Activated naive CD8-positive, alpha-beta T cell treated with anti-CD3 and anti-CD28 coated beads, Interleukin-2, amount 10 ng/mL, durations not matched to agents 7 days and 5 days (primary cell): ENCODE data around the gene SEC22B. TPM values are rescaled to one million over a fixed set of nuclear protein-coding genes. Genes with fewer than 3 reads are reported as not detected.
"Not testable (repeated sequence)": the region's sequence is repeated elsewhere in the genome, so short reads cannot be mapped to it uniquely, and the experiment has no call there.

Experiments used
- ATAC-seq: fragments of 150-1000 bp; cut with Tn5 transposase; one replicate; pipeline ENCODE4 v1.10.0; 2021; ENCODE audit warnings: low read depth, moderate library complexity
- POLR2A ChIA-PET: fragments of 350-600 bp; sonication (Branson Sonifier 250); formaldehyde crosslinking; loops from one replicate; lab custom pipeline; 2021; ENCODE audit warnings: antibody characterized with exemption; lab: Charles Lee
- DNase-seq: peaks from one replicate; pipeline ENCODE4 v3.0.0; 2021
- H3K27ac Mint-ChIP-seq: one replicate; pipeline ENCODE4 v1.8.0; 2022; ENCODE audit warnings: mild to moderate bottlenecking, mixed read lengths
- H3K27me3 Mint-ChIP-seq: one replicate; pipeline ENCODE4 v1.8.0; 2022; ENCODE audit warnings: mild to moderate bottlenecking, moderate library complexity, mixed read lengths
- H3K36me3 Mint-ChIP-seq: one replicate; pipeline ENCODE4 v1.8.0; 2021; ENCODE audit warnings: mild to moderate bottlenecking, mixed read lengths
- H3K4me1 Mint-ChIP-seq: one replicate; pipeline ENCODE4 v1.8.0; 2021; ENCODE audit warnings: mixed read lengths
- H3K4me3 Mint-ChIP-seq: one replicate; pipeline ENCODE4 v1.8.0; 2022; ENCODE audit warnings: mild to moderate bottlenecking, moderate library complexity, mixed read lengths
- H3K9me3 Mint-ChIP-seq: one replicate; pipeline ENCODE4 v1.8.0; 2021; ENCODE audit warnings: mixed read lengths
- total RNA-seq, 2 experiments: library from RNA; stranded (reverse); gene quantifications; one replicate each; pipeline ENCODE4 v1.2.3, GENCODE V29; 2021

Gene SEC22B
- total RNA-seq, 2 experiments from 2014 or later, result 29.4 to 32.0 TPM

DNA sequence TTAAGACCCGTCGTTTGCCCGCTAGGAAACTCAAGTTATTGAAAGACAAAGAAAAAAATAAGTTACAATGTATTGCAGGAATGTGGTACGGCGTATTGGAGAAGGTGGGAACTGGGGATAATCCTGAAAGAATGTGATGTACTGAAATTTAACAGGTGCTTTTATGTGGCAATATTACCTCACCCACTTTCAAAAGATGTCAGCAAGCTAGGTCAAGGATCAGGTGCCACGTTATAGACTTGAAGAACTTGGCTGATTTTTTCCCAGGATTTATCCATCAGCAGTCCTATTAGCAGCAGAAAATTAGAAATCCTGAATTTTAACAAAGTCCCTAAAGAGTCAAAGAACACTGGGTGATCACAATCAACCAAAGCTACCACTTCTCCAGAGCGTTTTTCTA, 632 bp downstream of the SEC22B start:
- not testable (repeated sequence) for H3K27me3 Mint-ChIP-seq, DNase-seq, H3K4me1 Mint-ChIP-seq, H3K9me3 Mint-ChIP-seq, H3K36me3 Mint-ChIP-seq
- ATAC-seq, result peak; percentile 9
- POLR2A ChIA-PET, result interaction anchor here (1.2 to 1.6 kb wide), 2 partner anchors 188 to 463 kb away, joined by 3 to 4 read pairs; no protein-coding TSS in a partner anchor
- peak overlapping the region; percentile 92 for H3K4me3 Mint-ChIP-seq
- peak overlapping the region; percentile 93 for H3K27ac Mint-ChIP-seq

DNA sequence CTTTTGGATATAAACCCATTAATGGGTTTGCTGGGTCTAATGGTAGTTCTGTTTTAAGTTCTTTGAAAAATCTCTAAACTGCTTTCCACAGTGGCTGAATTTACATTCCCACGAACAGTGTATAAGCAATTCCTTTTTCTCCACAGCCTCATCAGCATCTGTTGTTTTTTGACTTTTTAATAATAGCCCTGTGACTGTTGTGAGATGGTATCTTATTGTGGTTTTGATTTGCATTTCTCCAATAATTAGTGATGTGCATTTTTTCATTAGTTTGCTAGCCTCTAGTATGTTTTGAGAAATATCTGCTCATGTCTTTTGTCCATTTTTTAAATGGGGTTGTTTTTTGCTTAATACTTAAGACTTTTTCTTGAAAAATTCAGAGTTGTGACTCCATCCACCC, 11.6 kb downstream of the SEC22B start:
- H3K36me3 Mint-ChIP-seq, POLR2A ChIA-PET: not testable (repeated sequence)

DNA sequence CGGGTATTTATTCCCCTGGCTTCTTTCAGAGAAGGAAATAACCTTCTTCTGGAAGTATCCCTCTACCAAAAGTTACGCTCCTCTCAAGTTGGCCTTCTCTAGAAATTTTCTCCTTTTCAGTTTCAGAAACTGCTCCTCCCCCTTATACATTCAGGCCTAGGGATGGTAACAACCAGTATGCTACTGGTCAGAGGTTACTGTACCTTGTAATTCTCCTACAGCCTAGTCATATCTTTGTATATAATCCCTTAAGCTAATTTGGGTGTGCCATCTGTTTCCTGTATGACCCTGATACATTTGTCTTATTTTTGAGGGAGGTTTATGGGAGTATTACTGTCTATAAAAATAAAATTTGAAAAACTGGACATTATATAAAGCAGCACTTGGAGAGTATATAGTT, 14.3 kb downstream of the SEC22B start:
- H3K27ac Mint-ChIP-seq, H3K4me3 Mint-ChIP-seq, H3K27me3 Mint-ChIP-seq, H3K9me3 Mint-ChIP-seq, ATAC-seq, H3K36me3 Mint-ChIP-seq, H3K4me1 Mint-ChIP-seq, POLR2A ChIA-PET, DNase-seq: not testable (repeated sequence)

More for the DNA sequence above, 11.6 kb downstream of the SEC22B start:
- not testable (repeated sequence) for ATAC-seq, DNase-seq, H3K27me3 Mint-ChIP-seq, H3K4me1 Mint-ChIP-seq, H3K27ac Mint-ChIP-seq, H3K9me3 Mint-ChIP-seq, H3K4me3 Mint-ChIP-seq

DNA sequence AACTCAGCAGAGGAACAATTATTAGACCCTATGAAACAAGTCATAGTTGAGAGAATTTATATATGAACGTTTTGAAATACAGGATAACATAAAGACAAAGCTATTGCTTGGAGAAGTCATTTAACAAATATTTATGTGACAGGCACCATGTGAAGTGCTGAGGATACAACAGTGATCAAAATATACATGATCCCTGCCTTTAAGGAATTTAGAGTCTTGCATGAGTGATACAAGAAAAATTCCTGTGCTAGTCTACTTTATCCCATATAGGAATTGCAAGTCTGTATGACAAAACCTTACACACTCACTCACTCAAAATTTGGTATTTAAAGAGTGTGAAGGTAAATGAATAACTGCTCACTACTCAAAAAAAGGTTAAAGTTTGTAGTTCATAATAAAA, 17.8 kb downstream of the SEC22B start:
- H3K4me3 Mint-ChIP-seq, ATAC-seq, H3K36me3 Mint-ChIP-seq, H3K27me3 Mint-ChIP-seq, H3K27ac Mint-ChIP-seq, H3K9me3 Mint-ChIP-seq, H3K4me1 Mint-ChIP-seq, POLR2A ChIA-PET, DNase-seq: not testable (repeated sequence)

DNA sequence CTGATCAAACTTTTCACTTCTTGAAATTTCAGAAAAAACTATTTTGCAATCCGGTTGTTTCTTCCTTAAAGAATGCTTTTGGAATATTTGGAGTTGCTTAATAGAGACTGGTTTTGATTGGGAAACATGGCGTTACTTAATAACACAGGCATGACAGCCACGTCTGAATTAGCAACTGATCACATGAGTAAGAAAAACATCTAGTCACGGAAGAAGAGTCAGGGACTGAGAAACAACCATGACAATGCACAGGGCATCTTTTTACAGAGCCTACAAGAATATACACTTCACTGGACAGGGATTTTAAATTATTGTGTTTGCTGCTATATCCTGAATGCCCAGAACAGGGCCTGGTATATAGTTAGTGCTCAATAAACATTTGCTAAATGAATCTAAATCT, 18.2 kb downstream of the SEC22B start:
- H3K4me1 Mint-ChIP-seq, H3K4me3 Mint-ChIP-seq, H3K9me3 Mint-ChIP-seq, H3K36me3 Mint-ChIP-seq, POLR2A ChIA-PET, DNase-seq, H3K27ac Mint-ChIP-seq, H3K27me3 Mint-ChIP-seq, ATAC-seq: not testable (repeated sequence)

DNA sequence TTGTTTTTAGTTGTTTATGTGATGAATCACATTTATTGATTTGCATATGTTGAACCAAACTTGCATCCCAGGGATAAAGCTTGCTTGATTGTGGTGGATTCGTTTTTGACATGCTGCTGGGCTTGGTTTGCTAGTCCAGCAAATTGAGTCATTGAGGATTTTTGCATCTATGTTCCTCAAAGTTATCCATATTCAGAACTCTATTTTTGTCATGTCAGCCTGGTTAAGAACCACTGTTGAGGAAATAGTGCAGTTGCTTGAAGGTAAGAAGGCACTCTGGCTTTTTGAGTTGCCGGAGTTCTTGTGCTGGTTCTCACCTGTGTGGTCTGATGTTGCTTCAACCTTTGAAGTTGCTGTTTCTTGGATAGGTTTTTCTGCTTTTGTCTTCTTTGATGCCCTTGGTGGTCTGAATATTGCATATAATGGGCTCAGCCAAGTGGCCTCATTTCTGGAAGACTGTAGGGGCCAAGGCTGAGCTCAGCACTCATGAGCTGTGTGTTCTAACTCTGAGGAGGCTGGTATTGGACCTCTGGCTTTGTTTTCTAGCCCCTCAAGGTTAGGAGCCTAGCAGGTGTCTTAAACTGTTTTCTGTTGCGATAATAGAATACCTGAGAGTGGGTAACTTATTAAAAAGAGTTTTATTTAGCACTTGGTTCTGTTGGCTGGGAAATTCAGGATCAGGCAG, 26.0 kb downstream of the SEC22B start:
- DNase-seq, ATAC-seq, H3K27me3 Mint-ChIP-seq, H3K4me3 Mint-ChIP-seq, H3K9me3 Mint-ChIP-seq, H3K4me1 Mint-ChIP-seq, POLR2A ChIA-PET, H3K27ac Mint-ChIP-seq: not testable (repeated sequence)
- H3K36me3 Mint-ChIP-seq, result peaks cover 11% of the 10 kb centered on the region

DNA sequence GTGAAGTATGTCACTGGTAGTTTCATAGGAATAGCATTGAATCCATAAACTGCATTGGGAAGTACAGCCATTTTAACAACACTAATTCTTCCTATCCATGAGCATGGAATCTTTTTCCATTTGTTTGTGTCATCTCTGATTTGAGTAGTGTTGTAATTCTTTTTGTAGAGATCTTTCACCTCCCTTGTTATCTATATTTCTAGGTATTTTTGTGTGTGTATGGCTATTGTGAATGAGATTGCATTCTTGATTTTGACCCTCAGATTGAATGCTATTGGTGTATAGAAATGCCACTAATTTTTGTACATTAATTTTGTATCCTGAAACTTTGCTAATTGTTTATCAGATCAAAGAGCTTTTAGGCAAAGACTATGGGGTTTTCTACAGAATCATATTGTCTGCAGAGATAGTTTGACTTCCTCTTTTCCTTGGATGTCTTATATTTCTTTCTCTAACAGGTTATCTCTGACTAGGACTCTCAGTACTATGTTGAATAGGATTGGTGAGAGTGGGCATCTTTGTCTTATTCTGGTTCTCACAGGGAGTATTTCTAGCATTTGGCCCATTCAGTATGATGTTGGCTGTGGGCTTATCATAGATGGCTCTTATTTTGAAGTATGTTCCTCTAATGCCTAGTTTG, 26.8 kb downstream of the SEC22B start:
- H3K4me3 Mint-ChIP-seq, POLR2A ChIA-PET, H3K27me3 Mint-ChIP-seq, H3K4me1 Mint-ChIP-seq, DNase-seq, H3K9me3 Mint-ChIP-seq, H3K27ac Mint-ChIP-seq, ATAC-seq: not testable (repeated sequence)
- peaks cover 11% of the 10 kb centered on the region for H3K36me3 Mint-ChIP-seq

DNA sequence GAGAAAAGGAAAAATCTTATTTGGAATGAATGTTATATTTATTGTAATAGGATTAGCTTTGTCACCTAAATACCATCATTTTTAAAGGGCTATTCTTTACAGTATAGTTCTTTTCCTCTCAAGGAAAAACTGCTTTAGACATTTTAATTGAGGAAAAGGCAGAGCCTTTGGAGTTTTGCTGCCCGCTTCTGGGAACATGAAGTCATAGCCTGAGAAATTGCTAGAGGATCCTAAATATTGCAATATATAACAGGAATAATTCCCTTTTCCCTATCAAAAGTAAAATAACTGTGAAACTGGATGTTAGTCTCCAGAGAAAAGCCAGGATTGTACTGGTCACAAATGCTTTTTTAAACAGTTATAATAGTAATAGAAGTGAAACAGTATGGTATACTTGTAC, 30.5 kb downstream of the SEC22B start:
- H3K27me3 Mint-ChIP-seq, H3K4me3 Mint-ChIP-seq, ATAC-seq, H3K36me3 Mint-ChIP-seq, H3K27ac Mint-ChIP-seq, H3K9me3 Mint-ChIP-seq, POLR2A ChIA-PET, DNase-seq: not testable (repeated sequence)
- H3K4me1 Mint-ChIP-seq, result peaks cover 15% of the 10 kb centered on the region

DNA sequence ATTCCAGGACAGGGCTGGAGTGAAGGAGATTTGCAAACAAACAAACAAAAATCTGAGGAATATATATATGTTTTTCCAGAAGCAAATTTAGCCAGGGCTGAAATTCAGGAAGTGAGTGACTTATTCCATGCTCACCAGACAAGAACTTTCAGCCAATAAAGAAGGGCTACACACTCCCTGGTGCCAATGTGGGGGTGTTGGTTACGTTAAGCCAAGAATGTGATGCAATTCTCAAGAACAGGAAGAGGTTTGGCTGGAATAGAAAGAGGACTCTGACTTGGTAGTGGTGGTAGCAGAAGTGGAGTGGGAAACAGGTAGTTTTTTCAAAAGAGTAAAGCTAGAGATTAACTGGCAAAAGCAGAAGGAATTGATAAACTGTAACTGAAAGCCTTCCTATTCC, 31.7 kb downstream of the SEC22B start:
- H3K36me3 Mint-ChIP-seq, POLR2A ChIA-PET, H3K27me3 Mint-ChIP-seq, H3K9me3 Mint-ChIP-seq, H3K4me3 Mint-ChIP-seq, DNase-seq, ATAC-seq: not testable (repeated sequence)
- peak overlapping the region; percentile 25 for H3K27ac Mint-ChIP-seq
- H3K4me1 Mint-ChIP-seq, result peaks cover 15% of the 10 kb centered on the region

DNA sequence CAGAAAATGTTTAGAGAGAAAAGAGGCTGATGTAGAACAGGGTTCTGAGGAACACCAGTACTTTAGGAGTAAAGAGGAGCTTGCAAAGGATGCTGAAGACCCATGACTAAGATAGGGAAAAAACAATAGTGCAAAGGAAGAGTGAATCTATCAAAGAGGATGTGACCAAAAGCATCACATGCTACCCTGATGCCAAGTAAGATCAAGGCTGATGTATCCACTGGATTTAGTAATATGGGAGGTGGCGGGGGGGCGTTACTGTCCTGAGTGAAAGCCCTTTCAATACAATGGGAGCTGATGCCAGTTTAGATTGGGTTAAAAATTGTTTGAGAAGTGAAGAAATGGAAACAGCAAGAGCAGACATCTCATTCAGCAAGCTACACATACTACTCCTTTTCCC, 32.2 kb downstream of the SEC22B start:
- H3K27ac Mint-ChIP-seq, result peak overlapping the region; percentile 31
- H3K36me3 Mint-ChIP-seq, H3K9me3 Mint-ChIP-seq, ATAC-seq, DNase-seq, H3K27me3 Mint-ChIP-seq, POLR2A ChIA-PET: not testable (repeated sequence)
- peaks cover 15% of the 10 kb centered on the region for H3K4me1 Mint-ChIP-seq
- peak overlapping the region; percentile 39 for H3K4me3 Mint-ChIP-seq

DNA sequence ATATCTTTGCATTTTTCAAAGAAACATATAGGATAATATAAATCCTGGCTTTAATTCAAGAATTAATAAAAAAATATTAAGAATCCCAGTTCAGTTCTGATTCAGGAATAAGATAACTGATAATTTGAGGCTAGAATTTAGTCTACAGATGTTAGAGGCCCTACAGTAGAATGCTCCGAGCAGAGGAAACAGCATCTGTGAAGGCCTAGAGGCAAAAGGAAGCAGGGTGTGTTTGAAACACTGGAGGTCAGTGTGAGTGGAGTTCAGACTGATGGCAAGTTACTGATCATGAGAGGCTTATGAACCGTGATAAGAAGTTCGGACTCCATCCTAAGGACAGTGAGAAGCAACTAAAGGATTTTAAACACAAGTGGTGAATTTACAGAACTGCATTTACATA, 33.0 kb downstream of the SEC22B start:
- H3K9me3 Mint-ChIP-seq, POLR2A ChIA-PET, H3K27ac Mint-ChIP-seq, H3K27me3 Mint-ChIP-seq, DNase-seq, H3K36me3 Mint-ChIP-seq: not testable (repeated sequence)
- ATAC-seq, result peak; percentile 53
- Mint-ChIP-seq H3K4me1 (peaks cover 15% of the 10 kb centered on the region), H3K4me3 (peak overlapping the region; percentile 23)

DNA sequence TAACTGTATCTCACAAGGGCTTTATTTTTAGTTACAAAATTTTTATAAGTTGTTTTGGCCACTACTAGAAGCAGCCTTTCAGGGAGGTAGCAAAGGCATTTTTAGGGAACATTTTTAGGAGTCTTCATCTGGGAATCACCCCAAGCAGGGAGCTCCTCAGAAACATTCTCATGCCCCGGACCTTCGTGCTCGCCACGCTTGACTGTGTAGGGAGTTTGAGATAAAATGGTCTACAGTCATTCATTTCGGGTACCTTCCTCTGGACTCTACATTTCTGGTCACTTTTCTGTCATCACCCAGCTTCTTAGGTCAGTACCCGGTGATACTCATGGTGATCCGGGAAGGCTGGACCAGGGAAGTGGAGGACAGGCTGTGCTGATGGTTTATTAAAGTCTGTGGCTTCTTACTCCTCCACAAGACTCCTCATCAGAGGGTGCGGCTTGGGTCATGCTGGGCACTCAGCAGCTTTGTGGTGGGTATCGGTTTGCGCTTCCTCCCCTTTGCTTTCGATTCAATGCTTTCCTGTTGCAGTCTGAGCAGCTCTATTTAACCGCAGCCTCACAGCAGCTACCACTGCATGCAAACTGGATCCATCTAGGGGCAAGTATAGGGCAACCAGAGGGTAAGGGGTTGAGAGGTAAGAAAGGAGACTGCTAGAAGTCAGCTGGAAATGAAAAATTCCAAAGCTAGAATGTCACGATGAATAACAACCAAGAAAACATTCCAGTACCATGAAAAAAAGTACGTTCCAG, 33.6 kb downstream of the SEC22B start:
- POLR2A ChIA-PET, H3K27me3 Mint-ChIP-seq, H3K36me3 Mint-ChIP-seq, H3K9me3 Mint-ChIP-seq: not testable (repeated sequence)
- DNase-seq (peak; percentile 67), ATAC-seq (peak; percentile 93)
- Mint-ChIP-seq H3K4me1 (peaks cover 15% of the 10 kb centered on the region), H3K4me3 (peak overlapping the region; percentile 66), H3K27ac (peak overlapping the region; percentile 88)

DNA sequence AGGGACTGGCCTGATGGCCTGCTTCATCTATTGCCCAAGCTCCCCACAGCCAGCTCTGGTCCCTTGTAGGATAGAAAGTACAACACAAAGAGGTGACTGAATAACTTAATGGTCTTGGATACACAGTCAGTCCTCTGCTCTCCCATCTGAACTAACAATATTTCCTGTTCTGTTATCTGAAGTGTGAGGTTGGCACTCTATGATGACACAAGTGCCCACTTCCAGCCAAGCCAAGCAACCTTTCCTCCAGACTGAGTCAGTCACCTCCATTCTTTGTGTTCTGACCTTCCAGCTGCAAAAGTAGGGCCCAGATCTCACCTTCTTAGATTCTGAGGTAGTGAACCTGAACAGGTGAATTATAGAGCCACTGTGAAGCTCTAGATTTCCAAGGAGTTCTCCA, 34.5 kb downstream of the SEC22B start:
- H3K9me3 Mint-ChIP-seq, H3K27me3 Mint-ChIP-seq, POLR2A ChIA-PET, DNase-seq, H3K36me3 Mint-ChIP-seq, ATAC-seq, H3K27ac Mint-ChIP-seq: not testable (repeated sequence)
- Mint-ChIP-seq H3K4me3 (peak overlapping the region; percentile 32), H3K4me1 (peaks cover 15% of the 10 kb centered on the region)
